ENCODE data around the gene MCF2L.

DNA sequence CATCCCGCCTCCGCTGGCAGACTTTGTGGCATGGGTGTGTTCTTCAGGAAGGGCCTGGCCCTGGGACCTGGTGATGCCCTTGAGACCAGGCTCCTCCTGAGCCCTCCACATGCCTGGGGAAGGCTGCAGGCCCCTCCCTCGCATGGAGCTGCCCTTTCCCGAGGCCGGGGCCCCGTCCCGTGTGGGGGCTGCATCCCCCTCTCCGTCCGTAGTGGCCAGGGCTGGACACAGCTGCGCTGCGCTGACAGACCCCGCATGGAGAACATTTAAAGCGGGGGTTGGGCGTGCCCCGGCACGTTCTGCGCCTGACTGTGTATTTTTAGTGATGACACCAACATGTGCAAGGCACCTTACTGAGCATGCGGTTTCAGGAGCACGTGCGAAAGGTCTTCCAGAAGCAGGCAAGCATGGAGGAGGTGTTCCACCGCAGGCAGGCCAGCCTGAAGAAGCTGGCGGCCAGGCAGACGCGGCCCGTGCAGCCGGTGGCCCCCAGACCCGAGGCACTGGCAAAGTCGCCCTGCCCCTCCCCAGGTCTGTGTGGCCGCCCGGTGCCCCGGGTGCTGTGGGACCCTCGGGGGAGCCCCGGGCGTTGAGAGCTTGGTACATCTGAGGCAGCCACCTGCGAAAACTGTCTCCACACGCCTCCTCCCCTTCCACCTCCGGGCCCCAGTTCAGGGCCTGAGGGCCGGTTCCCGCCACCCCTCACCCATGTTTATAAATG, 107.8 kb downstream of the MCF2L start:
- TF ChIP-seq, protein P1, sequence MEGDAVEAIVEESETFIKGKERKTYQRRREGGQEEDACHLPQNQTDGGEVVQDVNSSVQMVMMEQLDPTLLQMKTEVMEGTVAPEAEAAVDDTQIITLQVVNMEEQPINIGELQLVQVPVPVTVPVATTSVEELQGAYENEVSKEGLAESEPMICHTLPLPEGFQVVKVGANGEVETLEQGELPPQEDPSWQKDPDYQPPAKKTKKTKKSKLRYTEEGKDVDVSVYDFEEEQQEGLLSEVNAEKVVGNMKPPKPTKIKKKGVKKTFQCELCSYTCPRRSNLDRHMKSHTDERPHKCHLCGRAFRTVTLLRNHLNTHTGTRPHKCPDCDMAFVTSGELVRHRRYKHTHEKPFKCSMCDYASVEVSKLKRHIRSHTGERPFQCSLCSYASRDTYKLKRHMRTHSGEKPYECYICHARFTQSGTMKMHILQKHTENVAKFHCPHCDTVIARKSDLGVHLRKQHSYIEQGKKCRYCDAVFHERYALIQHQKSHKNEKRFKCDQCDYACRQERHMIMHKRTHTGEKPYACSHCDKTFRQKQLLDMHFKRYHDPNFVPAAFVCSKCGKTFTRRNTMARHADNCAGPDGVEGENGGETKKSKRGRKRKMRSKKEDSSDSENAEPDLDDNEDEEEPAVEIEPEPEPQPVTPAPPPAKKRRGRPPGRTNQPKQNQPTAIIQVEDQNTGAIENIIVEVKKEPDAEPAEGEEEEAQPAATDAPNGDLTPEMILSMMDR (IDR thresholded peaks at IDR 0.05) = no peak
- TF ChIP-seq POLR2A (IDR thresholded peaks at IDR 0.05) (no peak), POLR2AphosphoS5 (IDR thresholded peaks at IDR 0.05) (no peak), EP300 (IDR thresholded peaks at IDR 0.05) (no peak)
